CD4-positive, alpha-beta memory T cell (primary cell): ENCODE results near the gene SLC22A5. TPM values are rescaled to one million over a fixed set of nuclear protein-coding genes. Genes with fewer than 3 reads are reported as not detected.

ENCODE experiments used
- CTCF ChIA-PET: fragments of 350-600 bp; sonication (Branson Sonifier 250); formaldehyde crosslinking; loops from one replicate; lab custom pipeline; 2021; ENCODE audit warnings: inconsistent platforms; ENCODE audit not compliant: partially characterized antibody; lab: Charles Lee
- POLR2A ChIA-PET: fragments of 350-600 bp; sonication (Branson Sonifier 250); formaldehyde crosslinking; loops from one replicate; lab custom pipeline; 2021; ENCODE audit not compliant: partially characterized antibody; lab: Charles Lee
- DNase-seq, 5 donors: peaks; one replicate each; pipeline versions ENCODE4 v3.0.0 to v3.0.0-alpha.2; 2020 to 2022; ENCODE audit warnings: mixed read lengths in 1 of 5
- H3K27ac ChIP-seq: one replicate; pipeline ENCODE4 v1.7.0; 2013; ENCODE audit warnings: low read depth, low read length
- H3K27me3 ChIP-seq: 2 replicates; pipeline ENCODE4 v1.7.0; 2013; ENCODE audit warnings: mild to moderate bottlenecking, low read length, moderate library complexity; ENCODE audit not compliant: insufficient read depth
- H3K36me3 ChIP-seq: 2 replicates; pipeline ENCODE4 v1.7.0; 2013; ENCODE audit warnings: mild to moderate bottlenecking, low read length, moderate library complexity; ENCODE audit not compliant: insufficient read depth
- H3K4me1 ChIP-seq: 2 replicates; pipeline ENCODE4 v1.7.0; 2013; ENCODE audit warnings: mild to moderate bottlenecking, low read length, moderate library complexity; ENCODE audit not compliant: insufficient read depth
- H3K4me3 ChIP-seq, 2 donors: one replicate each; pipeline ENCODE4 v1.7.0; 2013; ENCODE audit warnings: low read length in 2 of 2, mild to moderate bottlenecking in 1 of 2
- H3K9me3 ChIP-seq, 2 donors: one replicate each; pipeline ENCODE4 v1.7.0; 2013; ENCODE audit warnings: low read length in 2 of 2, control low read depth in 1 of 2; ENCODE audit not compliant: control insufficient read depth in 1 of 2
- H3K27ac Mint-ChIP-seq, 7 donors: one replicate each; pipeline ENCODE4 v1.8.0; 2020 to 2021; ENCODE audit warnings: mixed read lengths in 7 of 7, mild to moderate bottlenecking in 6 of 7, inconsistent platforms in 3 of 7, moderate library complexity in 3 of 7
- H3K27me3 Mint-ChIP-seq, 2 donors: one replicate each; pipeline ENCODE4 v1.8.0; 2020 to 2021; ENCODE audit warnings: mixed read lengths in 2 of 2
- H3K36me3 Mint-ChIP-seq, 2 donors: one replicate each; pipeline ENCODE4 v1.8.0; 2020 to 2021; ENCODE audit warnings: mixed read lengths in 2 of 2, inconsistent platforms in 1 of 2, mild to moderate bottlenecking in 1 of 2
- H3K4me1 Mint-ChIP-seq, 4 donors: one replicate each; pipeline ENCODE4 v1.8.0; 2020 to 2021; ENCODE audit warnings: mixed read lengths in 4 of 4, mild to moderate bottlenecking in 1 of 4
- H3K4me3 Mint-ChIP-seq, 8 donors: one replicate each; pipeline ENCODE4 v1.8.0; 2020 to 2021; ENCODE audit warnings: mixed read lengths in 8 of 8, mild to moderate bottlenecking in 7 of 8, moderate library complexity in 6 of 8, inconsistent platforms in 3 of 8
- H3K9me3 Mint-ChIP-seq, 8 donors: one replicate each; pipeline ENCODE4 v1.8.0; 2020 to 2021; ENCODE audit warnings: mixed read lengths in 8 of 8, mild to moderate bottlenecking in 5 of 8, inconsistent platforms in 3 of 8, moderate library complexity in 1 of 8
- intact Hi-C: fragments of 100-400 bp; cut with micrococcal nuclease; formaldehyde crosslinking; loops from one replicate; pipeline ENCODE4 v1.15.1; 2023
- polyA plus RNA-seq, 2 donors: library from polyadenylated mRNA; unstranded; fragments of 300-500 nt; fragmentation: Illumina TruSeq; gene quantifications; one replicate each; pipeline ENCODE4 v1.2.3, GENCODE V29; 2021
- total RNA-seq, 2 experiments: library from RNA; stranded (reverse); gene quantifications; one replicate each; pipeline ENCODE4 v1.2.3, GENCODE V29; 2021

Gene SLC22A5
- total and polyA plus RNA-seq, 4 experiments from 2014 or later = 1.9 to 10.0 (median 5.9) TPM

DNA sequence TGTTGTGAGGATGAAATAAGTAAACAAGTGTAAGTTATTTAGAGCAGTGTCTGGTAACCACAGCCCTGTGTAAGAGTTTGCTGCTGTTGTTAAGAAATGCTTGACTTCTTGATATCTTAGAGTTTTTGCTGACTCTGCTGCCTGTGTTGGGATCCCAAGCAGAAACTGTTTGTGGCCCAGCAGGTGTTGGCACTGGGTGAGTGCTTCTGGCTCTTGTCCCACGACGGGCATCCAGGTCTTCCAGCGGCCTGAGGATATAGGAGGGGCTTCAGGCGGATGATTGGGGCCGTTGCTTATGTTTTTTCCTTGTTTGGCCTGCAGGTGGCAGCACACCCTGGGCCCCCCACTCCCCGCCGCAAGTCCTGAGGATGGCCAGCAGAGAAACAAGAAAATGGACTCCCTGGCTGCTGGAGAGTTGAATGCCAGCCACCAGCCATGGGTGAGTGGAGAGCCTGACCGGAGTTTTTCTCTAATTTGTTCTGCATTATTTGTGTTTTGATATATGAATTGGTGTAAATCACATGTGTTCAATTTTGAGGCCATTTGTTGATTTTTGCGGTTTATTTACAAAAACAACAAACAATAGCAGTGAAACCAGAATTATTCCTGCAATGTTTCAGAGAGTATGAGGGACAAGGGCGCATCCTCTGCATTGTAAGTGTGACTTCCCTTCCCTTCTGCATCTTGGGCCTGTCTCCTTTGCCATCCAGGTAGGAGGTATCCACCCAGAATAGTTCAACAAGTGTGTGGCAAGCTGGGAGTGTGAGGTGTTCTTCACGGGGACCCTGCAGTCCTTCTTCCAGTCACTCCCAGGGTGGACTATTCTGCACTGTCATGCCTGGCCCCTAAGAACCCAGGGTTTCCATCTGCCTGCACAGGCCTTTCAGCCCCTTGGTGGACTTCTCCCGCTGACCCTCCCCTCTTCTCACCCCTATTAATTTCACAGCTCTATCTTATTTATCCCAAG is 50.3 kb downstream of the SLC22A5 start:
- intact Hi-C loops = loop anchor here (1.0 to 5.0 kb wide), 8 partner anchors 8 to 82 kb away; partner anchors contain the start of gene IRF1

DNA sequence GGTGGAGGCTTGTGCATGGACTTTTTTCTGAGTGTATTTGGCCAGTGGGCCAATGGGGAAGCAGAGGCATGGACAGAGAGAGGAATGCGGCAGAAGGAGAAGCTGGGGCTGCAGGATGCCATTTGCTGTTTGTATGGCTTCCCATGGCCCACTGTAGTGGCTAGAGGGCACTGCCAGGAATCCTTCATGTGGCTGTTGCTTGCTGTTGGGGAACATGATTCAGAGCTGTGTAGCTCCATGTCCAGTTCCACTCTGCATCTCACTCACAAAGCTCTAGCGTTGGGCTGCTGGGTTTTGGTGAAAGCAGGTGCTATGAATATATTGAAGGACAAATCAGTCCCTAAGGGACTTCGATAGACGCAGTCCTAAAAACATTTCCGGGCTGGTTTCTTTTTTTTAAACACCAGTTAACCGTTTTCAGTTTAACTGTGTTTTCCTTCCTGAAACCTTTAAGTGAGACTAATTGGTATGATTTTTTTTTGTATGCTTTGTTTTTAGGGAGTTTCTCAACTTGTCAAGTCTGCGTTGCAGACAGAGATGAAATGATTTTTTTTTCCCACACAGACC is 51.3 kb downstream of the SLC22A5 start:
- H3K9me3 Mint-ChIP-seq = no peaks in the 10 kb centered on the region
- peaks cover 100% of the 10 kb centered on the region for H3K4me1 ChIP-seq
- DNase-seq = peak in 4 of 5 donors; percentile 32 to 55 (median 38)
- peak overlapping the region; percentile 96 to 99 (median 97) for H3K27ac Mint-ChIP-seq
- intact Hi-C loops = loop anchor here (2.0 kb wide), 1 partner anchor 16 kb away; no protein-coding TSS in a partner anchor
- POLR2A ChIA-PET = interaction anchor here (0.8 to 2.3 kb wide), 19 partner anchors 9 to 80 kb away, joined by 3 to 86 read pairs (median 6); partner anchors contain the start of gene IRF1
- H3K27me3 Mint-ChIP-seq = no peaks in the 10 kb centered on the region
- peak overlapping the region; percentile 39 to 93 (median 80) for H3K4me3 Mint-ChIP-seq
- peak overlapping the region; percentile 38 to 51 for H3K4me3 ChIP-seq
- no peaks in the 10 kb centered on the region for H3K9me3 ChIP-seq
- CTCF ChIA-PET = interaction anchor here (0.7 to 1.7 kb wide), 28 partner anchors 9 to 136 kb away, joined by 3 to 78 read pairs (median 5); partner anchors contain the start of genes IRF1 and RAD50
- peaks cover 13% of the 10 kb centered on the region for H3K36me3 ChIP-seq
- H3K36me3 Mint-ChIP-seq = peaks cover 40 to 75% of the 10 kb centered on the region in 2 donors
- no peaks in the 10 kb centered on the region for H3K27me3 ChIP-seq
- peak overlapping the region; percentile 71 for H3K27ac ChIP-seq
- H3K4me1 Mint-ChIP-seq = peaks cover 78 to 98% (median 89%) of the 10 kb centered on the region in 4 donors

More for the DNA sequence above, 50.3 kb downstream of the SLC22A5 start:
- H3K9me3 Mint-ChIP-seq = no peaks in the 10 kb centered on the region
- H3K27ac ChIP-seq = peak overlapping the region; percentile 71
- peak overlapping the region; percentile 96 to 99 (median 97) for H3K27ac Mint-ChIP-seq
- peak; percentile 57 to 69 (median 64) for DNase-seq
- H3K27me3 Mint-ChIP-seq = no peaks in the 10 kb centered on the region
- H3K27me3 ChIP-seq = no peaks in the 10 kb centered on the region
- H3K4me1 Mint-ChIP-seq = peaks cover 76 to 98% (median 86%) of the 10 kb centered on the region in 4 donors
- POLR2A ChIA-PET = interaction anchor here (0.8 to 6.3 kb wide), 23 partner anchors 8 to 81 kb away, joined by 3 to 177 read pairs (median 12); partner anchors contain the start of gene IRF1
- CTCF ChIA-PET = interaction anchor here (0.7 to 6.2 kb wide), 33 partner anchors 8 to 137 kb away, joined by 3 to 78 read pairs (median 8); partner anchors contain the start of genes IRF1 and RAD50
- H3K9me3 ChIP-seq = no peaks in the 10 kb centered on the region
- peaks cover 36 to 73% of the 10 kb centered on the region in 2 donors for H3K36me3 Mint-ChIP-seq
- peak overlapping the region; percentile 38 to 51 for H3K4me3 ChIP-seq
- peak overlapping the region; percentile 75 to 93 (median 80) for H3K4me3 Mint-ChIP-seq
- peaks cover 13% of the 10 kb centered on the region for H3K36me3 ChIP-seq
- H3K4me1 ChIP-seq = peaks cover 100% of the 10 kb centered on the region

DNA sequence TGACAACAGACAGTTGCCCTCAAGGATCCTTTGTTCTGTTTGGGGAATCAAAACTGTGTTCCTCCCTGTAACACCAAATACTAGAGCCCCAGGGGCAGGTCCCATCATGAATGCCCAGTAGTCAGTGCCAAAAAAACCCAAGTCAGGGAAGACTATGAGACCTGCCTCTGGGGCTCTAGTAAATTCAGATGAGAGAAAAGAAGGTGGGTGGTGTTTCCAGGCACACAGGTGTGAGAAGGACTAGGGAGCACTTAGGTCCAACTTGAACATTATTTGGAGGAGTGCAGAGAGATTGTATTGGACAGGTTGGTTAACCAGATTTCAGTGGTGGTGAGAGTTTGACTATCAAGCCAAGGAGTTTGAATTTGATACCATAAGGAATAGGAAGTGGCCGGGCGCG is 52.0 kb downstream of the SLC22A5 start:
- peak overlapping the region; percentile 71 for H3K27ac ChIP-seq
- H3K36me3 ChIP-seq = peaks cover 13% of the 10 kb centered on the region
- H3K4me3 ChIP-seq = peak overlapping the region in 1 of 2 donors; percentile 41
- peaks cover 100% of the 10 kb centered on the region for H3K4me1 ChIP-seq
- no peaks in the 10 kb centered on the region for H3K9me3 ChIP-seq
- Mint-ChIP-seq H3K4me1 (peaks cover 77 to 98% (median 90%) of the 10 kb centered on the region in 4 donors), H3K36me3 (peaks cover 40 to 74% of the 10 kb centered on the region in 2 donors), H3K9me3 (no peaks in the 10 kb centered on the region), H3K27ac (peak overlapping the region; percentile 96 to 99 (median 97)), H3K27me3 (no peaks in the 10 kb centered on the region), H3K4me3 (peak overlapping the region; percentile 39 to 93 (median 80))
- DNase-seq = peak in 1 of 5 donors; percentile 33
- intact Hi-C loops = loop anchor here (2.0 kb wide), 1 partner anchor 15 kb away; no protein-coding TSS in a partner anchor
- ChIA-PET CTCF (interaction anchor here (1.0 to 1.7 kb wide), 8 partner anchors 13 to 75 kb away, joined by 3 to 78 read pairs (median 20); partner anchors contain the start of gene IRF1), POLR2A (interaction anchor here (1.7 to 19.7 kb wide), 8 partner anchors 10 to 75 kb away, joined by 33 to 565 read pairs (median 73); partner anchors contain the start of gene IRF1)
- no peaks in the 10 kb centered on the region for H3K27me3 ChIP-seq

DNA sequence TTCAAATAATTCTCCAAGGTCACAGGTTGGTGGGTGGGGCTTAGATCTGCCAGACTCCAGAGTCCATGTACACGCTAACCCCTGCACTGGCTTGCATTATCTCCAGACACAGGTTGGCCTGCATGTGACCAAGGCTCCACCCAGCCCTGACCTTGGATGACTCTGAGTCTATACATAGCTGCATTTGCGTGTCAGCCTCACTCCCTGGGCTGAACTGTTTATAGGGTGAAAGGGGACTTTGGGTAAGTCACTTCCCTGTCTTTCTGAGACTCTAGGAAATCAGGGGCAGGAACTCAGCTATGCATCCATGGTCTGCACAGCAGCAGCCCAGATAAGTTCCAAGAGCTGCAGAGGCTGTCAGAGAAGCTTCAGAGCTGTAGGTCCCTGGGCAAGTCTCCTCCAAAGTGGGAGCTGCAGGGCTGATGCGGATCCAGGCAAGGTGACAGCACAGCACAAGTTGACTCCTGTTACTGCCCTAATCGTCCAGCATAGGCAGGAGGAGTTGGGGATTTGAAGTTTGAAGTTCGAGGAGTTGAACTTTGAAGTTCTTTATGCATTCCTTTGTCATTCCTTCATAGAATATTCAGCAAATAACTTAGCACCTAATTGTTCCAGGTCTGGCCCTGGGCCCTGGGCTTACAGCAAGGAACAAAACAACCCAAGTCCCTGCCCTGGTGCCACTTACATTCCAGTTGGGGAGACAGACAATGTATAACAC is 53.4 kb downstream of the SLC22A5 start:
- Mint-ChIP-seq H3K27ac (peak overlapping the region; percentile 72 to 99 (median 97)), H3K27me3 (no peaks in the 10 kb centered on the region), H3K4me3 (peak overlapping the region in 7 of 8 donors; percentile 38 to 82 (median 69)), H3K9me3 (no peaks in the 10 kb centered on the region), H3K36me3 (peaks cover 33 to 67% of the 10 kb centered on the region in 2 donors), H3K4me1 (peaks cover 79 to 98% (median 92%) of the 10 kb centered on the region in 4 donors)
- peak in 1 of 5 donors; percentile 55 for DNase-seq
- H3K9me3 ChIP-seq = no peaks in the 10 kb centered on the region
- H3K4me1 ChIP-seq = peaks cover 100% of the 10 kb centered on the region
- ChIA-PET POLR2A (interaction anchor here (1.2 to 19.7 kb wide), 8 partner anchors 8 to 68 kb away, joined by 3 to 565 read pairs (median 225); partner anchors contain the start of gene IRF1), CTCF (interaction anchor here (0.7 to 7.5 kb wide), 13 partner anchors 7 to 76 kb away, joined by 3 to 100 read pairs (median 25); partner anchors contain the start of gene IRF1)
- intact Hi-C loops = no loop called here
- H3K36me3 ChIP-seq = peaks cover 13% of the 10 kb centered on the region
- peak overlapping the region; percentile 77 for H3K27ac ChIP-seq
- no peaks in the 10 kb centered on the region for H3K27me3 ChIP-seq
- no peak overlapping the region for H3K4me3 ChIP-seq

DNA sequence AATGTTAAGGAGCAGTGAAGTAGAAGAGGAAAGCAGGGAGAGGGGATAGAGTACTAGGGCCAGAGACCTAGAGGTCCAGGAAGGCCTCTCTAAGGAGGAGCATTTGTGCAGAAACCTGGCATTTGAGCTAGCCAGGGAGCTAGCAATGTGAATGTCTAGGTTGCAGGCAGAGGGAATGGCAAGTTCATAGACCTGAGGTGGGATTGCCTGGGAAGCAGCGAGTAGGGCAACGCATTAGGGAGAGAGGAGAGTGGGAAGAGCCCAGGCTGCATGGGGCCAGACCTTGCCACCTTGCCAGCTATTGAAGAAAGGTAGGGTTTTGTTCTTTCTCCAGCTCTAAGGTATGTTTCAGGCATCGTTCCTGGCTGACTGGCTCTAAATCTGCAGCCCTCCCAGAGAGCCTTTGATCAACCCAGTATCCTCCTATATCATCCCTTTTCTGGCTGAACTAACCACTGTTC is 54.0 kb downstream of the SLC22A5 start:
- H3K27ac ChIP-seq = peak overlapping the region; percentile 77
- CTCF ChIA-PET = interaction anchor here (0.8 to 7.5 kb wide), 12 partner anchors 8 to 397 kb away, joined by 3 to 100 read pairs (median 28); partner anchors contain the start of gene IRF1
- peak overlapping the region; percentile 72 to 99 (median 97) for H3K27ac Mint-ChIP-seq
- intact Hi-C loops = no loop called here
- no peaks in the 10 kb centered on the region for H3K9me3 Mint-ChIP-seq
- no peak overlapping the region for H3K4me3 ChIP-seq
- H3K36me3 ChIP-seq = peaks cover 13% of the 10 kb centered on the region
- no peaks in the 10 kb centered on the region for H3K27me3 ChIP-seq
- H3K36me3 Mint-ChIP-seq = peaks cover 29 to 67% of the 10 kb centered on the region in 2 donors
- no peaks in the 10 kb centered on the region for H3K9me3 ChIP-seq
- no peaks in the 10 kb centered on the region for H3K27me3 Mint-ChIP-seq
- peaks cover 80 to 98% (median 93%) of the 10 kb centered on the region in 4 donors for H3K4me1 Mint-ChIP-seq
- H3K4me1 ChIP-seq = peaks cover 100% of the 10 kb centered on the region
- DNase-seq = no peak
- POLR2A ChIA-PET = interaction anchor here (1.2 to 19.7 kb wide), 9 partner anchors 9 to 67 kb away, joined by 3 to 565 read pairs (median 183); partner anchors contain the start of gene IRF1
- peak overlapping the region in 6 of 8 donors; percentile 59 to 82 (median 72) for H3K4me3 Mint-ChIP-seq
